ENCODE data around the gene GPRC5D. TPM values are rescaled to one million over a fixed set of nuclear protein-coding genes. Genes with fewer than 3 reads are reported as not detected.

The GPRC5D gene
- total RNA-seq, 1 experiment from 2014 or later, result 0.33 TPM

DNA sequence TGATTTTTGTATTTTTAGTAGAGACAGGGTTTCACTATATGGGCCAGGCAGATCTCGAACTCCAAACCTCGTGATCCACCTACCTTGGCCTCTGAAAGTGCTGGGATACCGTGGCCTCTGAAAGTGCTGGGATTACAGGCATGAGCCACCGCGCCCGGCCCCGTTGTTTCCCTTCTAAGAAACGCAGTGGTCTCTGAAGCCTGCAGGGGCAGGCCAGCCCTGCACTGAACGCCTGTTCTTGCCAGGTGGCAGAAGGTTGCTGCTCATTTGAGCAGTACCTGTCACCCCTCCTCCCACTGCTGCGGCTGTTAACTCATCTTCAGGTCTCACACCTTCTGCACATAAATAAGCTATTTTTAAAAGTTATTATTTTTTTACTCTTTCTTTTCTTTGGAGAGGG, 36.3 kb downstream of the GPRC5D start (continued):
- TF ChIP-seq, protein P1, sequence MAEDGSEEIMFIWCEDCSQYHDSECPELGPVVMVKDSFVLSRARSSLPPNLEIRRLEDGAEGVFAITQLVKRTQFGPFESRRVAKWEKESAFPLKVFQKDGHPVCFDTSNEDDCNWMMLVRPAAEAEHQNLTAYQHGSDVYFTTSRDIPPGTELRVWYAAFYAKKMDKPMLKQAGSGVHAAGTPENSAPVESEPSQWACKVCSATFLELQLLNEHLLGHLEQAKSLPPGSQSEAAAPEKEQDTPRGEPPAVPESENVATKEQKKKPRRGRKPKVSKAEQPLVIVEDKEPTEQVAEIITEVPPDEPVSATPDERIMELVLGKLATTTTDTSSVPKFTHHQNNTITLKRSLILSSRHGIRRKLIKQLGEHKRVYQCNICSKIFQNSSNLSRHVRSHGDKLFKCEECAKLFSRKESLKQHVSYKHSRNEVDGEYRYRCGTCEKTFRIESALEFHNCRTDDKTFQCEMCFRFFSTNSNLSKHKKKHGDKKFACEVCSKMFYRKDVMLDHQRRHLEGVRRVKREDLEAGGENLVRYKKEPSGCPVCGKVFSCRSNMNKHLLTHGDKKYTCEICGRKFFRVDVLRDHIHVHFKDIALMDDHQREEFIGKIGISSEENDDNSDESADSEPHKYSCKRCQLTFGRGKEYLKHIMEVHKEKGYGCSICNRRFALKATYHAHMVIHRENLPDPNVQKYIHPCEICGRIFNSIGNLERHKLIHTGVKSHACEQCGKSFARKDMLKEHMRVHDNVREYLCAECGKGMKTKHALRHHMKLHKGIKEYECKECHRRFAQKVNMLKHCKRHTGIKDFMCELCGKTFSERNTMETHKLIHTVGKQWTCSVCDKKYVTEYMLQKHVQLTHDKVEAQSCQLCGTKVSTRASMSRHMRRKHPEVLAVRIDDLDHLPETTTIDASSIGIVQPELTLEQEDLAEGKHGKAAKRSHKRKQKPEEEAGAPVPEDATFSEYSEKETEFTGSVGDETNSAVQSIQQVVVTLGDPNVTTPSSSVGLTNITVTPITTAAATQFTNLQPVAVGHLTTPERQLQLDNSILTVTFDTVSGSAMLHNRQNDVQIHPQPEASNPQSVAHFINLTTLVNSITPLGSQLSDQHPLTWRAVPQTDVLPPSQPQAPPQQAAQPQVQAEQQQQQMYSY (CRISPR knock-in tag; IDR thresholded peaks at IDR 0.05), result no peak
- TF ChIP-seq, protein P2, sequence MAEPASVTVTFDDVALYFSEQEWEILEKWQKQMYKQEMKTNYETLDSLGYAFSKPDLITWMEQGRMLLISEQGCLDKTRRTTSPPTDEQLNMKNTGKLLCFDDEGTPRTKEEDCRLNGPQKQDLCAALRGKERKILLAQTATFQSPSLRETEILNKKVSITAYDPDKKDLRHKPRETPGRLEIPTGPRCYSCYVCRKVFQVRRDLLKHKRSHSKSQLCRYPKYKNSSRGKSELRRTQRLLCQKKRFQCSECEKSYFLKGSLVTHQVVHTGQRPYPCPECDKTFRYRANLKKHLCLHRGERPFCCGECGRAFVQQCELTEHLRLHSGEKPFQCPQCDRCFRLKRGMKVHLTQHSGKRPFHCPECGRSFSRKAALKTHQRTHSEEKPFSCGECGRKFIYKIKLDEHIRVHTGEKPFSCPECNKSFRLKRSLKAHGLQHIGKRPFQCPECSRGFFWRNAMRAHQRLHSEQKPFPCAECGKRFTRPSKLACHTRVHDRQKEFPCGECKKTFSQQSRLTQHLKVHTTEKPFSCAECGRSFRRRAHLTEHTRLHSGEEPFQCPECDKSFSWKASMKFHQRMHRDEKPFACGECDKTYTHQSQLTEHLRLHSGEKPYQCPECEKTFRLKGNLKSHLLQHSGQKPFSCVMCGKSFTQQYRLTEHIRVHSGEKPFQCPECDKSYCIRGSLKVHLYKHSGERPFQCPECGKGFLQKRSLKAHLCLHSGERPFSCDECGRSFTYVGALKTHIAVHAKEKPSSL (CRISPR knock-in tag; conservative IDR thresholded peaks at IDR 0.05), result no peak
- TF ChIP-seq, protein P3, sequence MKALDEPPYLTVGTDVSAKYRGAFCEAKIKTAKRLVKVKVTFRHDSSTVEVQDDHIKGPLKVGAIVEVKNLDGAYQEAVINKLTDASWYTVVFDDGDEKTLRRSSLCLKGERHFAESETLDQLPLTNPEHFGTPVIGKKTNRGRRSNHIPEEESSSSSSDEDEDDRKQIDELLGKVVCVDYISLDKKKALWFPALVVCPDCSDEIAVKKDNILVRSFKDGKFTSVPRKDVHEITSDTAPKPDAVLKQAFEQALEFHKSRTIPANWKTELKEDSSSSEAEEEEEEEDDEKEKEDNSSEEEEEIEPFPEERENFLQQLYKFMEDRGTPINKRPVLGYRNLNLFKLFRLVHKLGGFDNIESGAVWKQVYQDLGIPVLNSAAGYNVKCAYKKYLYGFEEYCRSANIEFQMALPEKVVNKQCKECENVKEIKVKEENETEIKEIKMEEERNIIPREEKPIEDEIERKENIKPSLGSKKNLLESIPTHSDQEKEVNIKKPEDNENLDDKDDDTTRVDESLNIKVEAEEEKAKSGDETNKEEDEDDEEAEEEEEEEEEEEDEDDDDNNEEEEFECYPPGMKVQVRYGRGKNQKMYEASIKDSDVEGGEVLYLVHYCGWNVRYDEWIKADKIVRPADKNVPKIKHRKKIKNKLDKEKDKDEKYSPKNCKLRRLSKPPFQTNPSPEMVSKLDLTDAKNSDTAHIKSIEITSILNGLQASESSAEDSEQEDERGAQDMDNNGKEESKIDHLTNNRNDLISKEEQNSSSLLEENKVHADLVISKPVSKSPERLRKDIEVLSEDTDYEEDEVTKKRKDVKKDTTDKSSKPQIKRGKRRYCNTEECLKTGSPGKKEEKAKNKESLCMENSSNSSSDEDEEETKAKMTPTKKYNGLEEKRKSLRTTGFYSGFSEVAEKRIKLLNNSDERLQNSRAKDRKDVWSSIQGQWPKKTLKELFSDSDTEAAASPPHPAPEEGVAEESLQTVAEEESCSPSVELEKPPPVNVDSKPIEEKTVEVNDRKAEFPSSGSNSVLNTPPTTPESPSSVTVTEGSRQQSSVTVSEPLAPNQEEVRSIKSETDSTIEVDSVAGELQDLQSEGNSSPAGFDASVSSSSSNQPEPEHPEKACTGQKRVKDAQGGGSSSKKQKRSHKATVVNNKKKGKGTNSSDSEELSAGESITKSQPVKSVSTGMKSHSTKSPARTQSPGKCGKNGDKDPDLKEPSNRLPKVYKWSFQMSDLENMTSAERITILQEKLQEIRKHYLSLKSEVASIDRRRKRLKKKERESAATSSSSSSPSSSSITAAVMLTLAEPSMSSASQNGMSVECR (CRISPR knock-in tag; IDR thresholded peaks at IDR 0.05; ENCODE audit: borderline replicate concordance), result no peak
- TF ChIP-seq, protein P4, sequence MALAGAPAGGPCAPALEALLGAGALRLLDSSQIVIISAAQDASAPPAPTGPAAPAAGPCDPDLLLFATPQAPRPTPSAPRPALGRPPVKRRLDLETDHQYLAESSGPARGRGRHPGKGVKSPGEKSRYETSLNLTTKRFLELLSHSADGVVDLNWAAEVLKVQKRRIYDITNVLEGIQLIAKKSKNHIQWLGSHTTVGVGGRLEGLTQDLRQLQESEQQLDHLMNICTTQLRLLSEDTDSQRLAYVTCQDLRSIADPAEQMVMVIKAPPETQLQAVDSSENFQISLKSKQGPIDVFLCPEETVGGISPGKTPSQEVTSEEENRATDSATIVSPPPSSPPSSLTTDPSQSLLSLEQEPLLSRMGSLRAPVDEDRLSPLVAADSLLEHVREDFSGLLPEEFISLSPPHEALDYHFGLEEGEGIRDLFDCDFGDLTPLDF (CRISPR knock-in tag; IDR thresholded peaks at IDR 0.05), result no peak
- TF ChIP-seq GTF2I (CRISPR knock-in tag; conservative IDR thresholded peaks at IDR 0.05) (no peak), SP1 (CRISPR knock-in tag; conservative IDR thresholded peaks at IDR 0.05) (no peak), ZNF317 (CRISPR knock-in tag; IDR thresholded peaks at IDR 0.05; ENCODE audit: borderline replicate concordance, low read depth) (no peak)
- TF ChIP-seq, protein P5, sequence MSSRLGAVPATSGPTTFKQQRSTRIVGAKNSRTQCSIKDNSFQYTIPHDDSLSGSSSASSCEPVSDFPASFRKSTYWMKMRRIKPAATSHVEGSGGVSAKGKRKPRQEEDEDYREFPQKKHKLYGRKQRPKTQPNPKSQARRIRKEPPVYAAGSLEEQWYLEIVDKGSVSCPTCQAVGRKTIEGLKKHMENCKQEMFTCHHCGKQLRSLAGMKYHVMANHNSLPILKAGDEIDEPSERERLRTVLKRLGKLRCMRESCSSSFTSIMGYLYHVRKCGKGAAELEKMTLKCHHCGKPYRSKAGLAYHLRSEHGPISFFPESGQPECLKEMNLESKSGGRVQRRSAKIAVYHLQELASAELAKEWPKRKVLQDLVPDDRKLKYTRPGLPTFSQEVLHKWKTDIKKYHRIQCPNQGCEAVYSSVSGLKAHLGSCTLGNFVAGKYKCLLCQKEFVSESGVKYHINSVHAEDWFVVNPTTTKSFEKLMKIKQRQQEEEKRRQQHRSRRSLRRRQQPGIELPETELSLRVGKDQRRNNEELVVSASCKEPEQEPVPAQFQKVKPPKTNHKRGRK (CRISPR knock-in tag; IDR thresholded peaks at IDR 0.05; ENCODE audit: borderline replicate concordance), result no peak

DNA sequence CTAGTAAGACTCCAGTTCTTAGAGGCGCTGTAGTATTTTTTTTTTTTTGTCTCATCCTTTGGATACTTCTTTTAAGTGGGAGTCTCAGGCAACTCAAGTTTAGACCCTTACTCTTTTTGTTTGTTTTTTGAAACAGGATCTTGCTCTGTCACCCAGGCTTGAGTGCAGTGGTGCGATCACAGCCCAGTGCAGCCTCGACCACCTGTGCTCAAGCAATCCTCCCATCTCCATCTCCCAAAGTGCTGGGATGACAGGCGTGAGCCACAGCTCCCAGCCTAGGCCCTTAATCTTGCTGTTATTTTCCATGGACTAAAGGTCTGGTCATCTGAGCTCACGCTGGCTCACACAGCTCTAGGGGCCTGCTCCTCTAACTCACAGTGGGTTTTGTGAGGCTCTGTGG, 39.3 kb downstream of the GPRC5D start:
- ATAC-seq, result no peak
- Mint-ChIP-seq H3K9me3 (no peaks in the 10 kb centered on the region), H3K36me3 (no peaks in the 10 kb centered on the region), H3K4me1 (peaks cover 23% of the 10 kb centered on the region), H3K27me3 (ENCODE audit: low read depth) (peaks cover 3% of the 10 kb centered on the region), H3K4me3 (no peak overlapping the region), H3K27ac (no peak overlapping the region)
- CTCF ChIA-PET, result interaction anchor here (1.0 to 1.5 kb wide), 3 partner anchors 63 to 76 kb away, joined by 3 to 6 read pairs (median 4); no protein-coding TSS in a partner anchor
- no peak for DNase-seq (ENCODE audit: low spot score)
- POLR2A ChIA-PET, result no interaction called here
- TF ChIP-seq NR1H2 (CRISPR knock-in tag; IDR thresholded peaks at IDR 0.05) (no peak), TEAD4 (CRISPR knock-in tag; IDR thresholded peaks at IDR 0.05) (no peak), FOXJ3 (CRISPR knock-in tag; IDR thresholded peaks at IDR 0.05; ENCODE audit: borderline replicate concordance) (no peak), ZNF263 (CRISPR knock-in tag; IDR thresholded peaks at IDR 0.05; ENCODE audit: low read depth) (no peak)
- TF ChIP-seq, protein P2 (CRISPR knock-in tag; conservative IDR thresholded peaks at IDR 0.05), result no peak
- TF ChIP-seq, protein P6, sequence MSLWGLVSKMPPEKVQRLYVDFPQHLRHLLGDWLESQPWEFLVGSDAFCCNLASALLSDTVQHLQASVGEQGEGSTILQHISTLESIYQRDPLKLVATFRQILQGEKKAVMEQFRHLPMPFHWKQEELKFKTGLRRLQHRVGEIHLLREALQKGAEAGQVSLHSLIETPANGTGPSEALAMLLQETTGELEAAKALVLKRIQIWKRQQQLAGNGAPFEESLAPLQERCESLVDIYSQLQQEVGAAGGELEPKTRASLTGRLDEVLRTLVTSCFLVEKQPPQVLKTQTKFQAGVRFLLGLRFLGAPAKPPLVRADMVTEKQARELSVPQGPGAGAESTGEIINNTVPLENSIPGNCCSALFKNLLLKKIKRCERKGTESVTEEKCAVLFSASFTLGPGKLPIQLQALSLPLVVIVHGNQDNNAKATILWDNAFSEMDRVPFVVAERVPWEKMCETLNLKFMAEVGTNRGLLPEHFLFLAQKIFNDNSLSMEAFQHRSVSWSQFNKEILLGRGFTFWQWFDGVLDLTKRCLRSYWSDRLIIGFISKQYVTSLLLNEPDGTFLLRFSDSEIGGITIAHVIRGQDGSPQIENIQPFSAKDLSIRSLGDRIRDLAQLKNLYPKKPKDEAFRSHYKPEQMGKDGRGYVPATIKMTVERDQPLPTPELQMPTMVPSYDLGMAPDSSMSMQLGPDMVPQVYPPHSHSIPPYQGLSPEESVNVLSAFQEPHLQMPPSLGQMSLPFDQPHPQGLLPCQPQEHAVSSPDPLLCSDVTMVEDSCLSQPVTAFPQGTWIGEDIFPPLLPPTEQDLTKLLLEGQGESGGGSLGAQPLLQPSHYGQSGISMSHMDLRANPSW (CRISPR knock-in tag; conservative IDR thresholded peaks at IDR 0.05; ENCODE audit: low read depth), result no peak
- TF ChIP-seq, protein P7, sequence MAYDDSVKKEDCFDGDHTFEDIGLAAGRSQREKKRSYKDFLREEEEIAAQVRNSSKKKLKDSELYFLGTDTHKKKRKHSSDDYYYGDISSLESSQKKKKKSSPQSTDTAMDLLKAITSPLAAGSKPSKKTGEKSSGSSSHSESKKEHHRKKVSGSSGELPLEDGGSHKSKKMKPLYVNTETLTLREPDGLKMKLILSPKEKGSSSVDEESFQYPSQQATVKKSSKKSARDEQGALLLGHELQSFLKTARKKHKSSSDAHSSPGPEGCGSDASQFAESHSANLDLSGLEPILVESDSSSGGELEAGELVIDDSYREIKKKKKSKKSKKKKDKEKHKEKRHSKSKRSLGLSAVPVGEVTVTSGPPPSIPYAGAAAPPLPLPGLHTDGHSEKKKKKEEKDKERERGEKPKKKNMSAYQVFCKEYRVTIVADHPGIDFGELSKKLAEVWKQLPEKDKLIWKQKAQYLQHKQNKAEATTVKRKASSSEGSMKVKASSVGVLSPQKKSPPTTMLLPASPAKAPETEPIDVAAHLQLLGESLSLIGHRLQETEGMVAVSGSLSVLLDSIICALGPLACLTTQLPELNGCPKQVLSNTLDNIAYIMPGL (CRISPR knock-in tag; IDR thresholded peaks at IDR 0.05), result no peak

Data from WTC11 (cell line).